T-helper 1 cell treated with Interleukin-12 subunit alpha and Interleukin-12 subunit beta and Interleukin-4 antibody, amounts not matched to agents 30 ng/mL and 1 ng/mL, for 36 hours (primary cell): ENCODE measurements around the gene MYLK. TPM values are rescaled to one million over a fixed set of nuclear protein-coding genes. Genes with fewer than 3 reads are reported as not detected.

Experiments
- intact Hi-C: fragments of 100-400 bp; cut with micrococcal nuclease; formaldehyde crosslinking; loops from one replicate; pipeline ENCODE4 v1.15.1; 2024
- total RNA-seq: library from RNA; stranded (reverse); gene quantifications from 2 replicates; pipeline ENCODE4 v1.2.3, GENCODE V29; 2022

Gene MYLK
- total RNA-seq, 1 donor from 2014 or later = 0.25 TPM

DNA sequence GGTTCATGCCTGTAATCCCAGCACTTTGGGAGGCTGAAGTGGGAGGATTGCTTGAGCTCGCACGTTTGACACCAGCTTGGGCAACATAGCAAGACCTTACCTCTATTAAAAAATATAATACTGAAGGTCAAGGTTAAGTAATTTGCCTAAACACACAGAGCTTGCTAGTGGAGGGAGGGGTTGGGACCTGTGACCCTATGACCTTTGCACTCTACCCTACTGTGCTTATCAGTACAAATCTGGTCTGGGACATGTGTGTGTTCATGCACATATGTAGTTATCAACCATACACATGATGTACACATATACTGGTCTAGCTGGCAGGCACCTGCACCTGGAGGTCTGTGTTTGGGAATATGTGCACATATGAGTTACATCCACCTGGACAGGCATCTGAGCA lies 181.4 kb downstream of the MYLK start:
- intact Hi-C loops = loop anchor here (1.0 kb wide), 1 partner anchor 60 kb away; no protein-coding TSS in a partner anchor

GRCh38 chr3:123702057-123702456 lies 182.1 kb downstream of the MYLK start:
- intact Hi-C loops = loop anchor here (1.0 kb wide), 1 partner anchor 60 kb away; no protein-coding TSS in a partner anchor

DNA sequence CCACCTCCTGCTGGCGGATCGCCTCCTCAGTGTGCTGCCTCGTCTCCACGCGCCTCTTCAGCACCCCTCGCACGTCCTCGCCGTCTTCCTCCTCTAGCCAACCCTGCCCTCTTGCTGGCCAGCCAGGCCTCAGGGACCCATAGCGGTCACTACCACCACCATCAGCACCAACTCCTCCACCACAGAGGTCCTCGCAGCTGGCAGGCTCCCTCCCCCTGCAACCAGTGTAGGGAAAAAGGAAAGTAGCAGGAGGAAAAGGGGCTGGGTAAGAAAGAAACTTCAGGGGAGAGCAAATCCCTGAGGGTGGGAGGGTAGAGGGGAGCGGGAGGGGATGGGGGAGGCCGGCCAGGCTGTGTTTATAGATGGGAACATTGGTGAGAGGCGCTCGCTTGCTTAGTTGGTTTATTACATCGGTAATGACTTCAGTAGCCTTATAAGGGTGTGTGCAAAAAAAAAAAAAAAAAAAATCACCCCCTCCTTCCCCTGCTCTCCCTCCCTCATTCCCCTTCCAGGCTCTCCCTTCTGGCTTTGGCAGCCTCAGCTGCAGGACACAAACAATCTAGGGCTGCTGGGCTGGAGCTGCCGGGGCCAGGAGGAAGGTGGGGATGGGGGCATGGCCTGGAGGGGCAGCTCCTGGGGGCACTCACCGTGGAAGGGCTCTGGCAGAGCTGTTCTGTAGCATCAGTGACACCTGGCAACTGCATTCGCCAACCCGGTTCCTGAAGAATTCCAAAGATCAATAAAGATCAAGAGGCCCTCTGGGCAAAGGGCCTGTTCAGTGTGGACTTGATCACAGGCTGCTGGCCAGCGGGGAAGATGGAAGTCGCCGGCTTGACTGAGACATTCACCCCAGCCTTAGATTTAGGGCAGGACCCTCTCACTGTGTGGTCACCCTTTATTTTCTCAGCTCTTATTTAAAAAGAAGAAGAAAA lies 183.1 kb downstream of the MYLK start:
- intact Hi-C loops = no loop called here

DNA sequence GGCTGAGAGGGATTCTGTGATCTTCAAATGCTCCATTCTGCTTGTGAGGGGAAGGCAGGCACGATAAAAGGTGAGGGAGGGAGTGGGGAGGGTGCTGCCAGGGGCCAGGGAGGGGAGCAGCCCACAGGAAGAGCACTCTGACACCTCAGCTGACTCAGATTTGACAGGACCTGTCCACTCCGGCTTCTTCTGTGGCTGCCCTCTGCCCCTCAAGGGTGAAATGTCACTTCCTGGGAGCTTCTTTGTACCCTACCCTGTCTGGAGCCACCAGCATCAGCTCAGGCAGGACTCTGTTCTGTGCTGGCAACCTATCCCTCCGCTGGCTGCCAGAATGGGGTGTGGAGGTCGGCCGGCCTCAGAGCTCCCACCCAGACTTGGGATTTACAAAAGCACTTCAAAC lies 185.3 kb downstream of the MYLK start:
- intact Hi-C loops = no loop called here

- intact Hi-C loops = no loop called here
Measured at GRCh38 chr3:123696808-123697207, 187.3 kb downstream of the MYLK start.

DNA sequence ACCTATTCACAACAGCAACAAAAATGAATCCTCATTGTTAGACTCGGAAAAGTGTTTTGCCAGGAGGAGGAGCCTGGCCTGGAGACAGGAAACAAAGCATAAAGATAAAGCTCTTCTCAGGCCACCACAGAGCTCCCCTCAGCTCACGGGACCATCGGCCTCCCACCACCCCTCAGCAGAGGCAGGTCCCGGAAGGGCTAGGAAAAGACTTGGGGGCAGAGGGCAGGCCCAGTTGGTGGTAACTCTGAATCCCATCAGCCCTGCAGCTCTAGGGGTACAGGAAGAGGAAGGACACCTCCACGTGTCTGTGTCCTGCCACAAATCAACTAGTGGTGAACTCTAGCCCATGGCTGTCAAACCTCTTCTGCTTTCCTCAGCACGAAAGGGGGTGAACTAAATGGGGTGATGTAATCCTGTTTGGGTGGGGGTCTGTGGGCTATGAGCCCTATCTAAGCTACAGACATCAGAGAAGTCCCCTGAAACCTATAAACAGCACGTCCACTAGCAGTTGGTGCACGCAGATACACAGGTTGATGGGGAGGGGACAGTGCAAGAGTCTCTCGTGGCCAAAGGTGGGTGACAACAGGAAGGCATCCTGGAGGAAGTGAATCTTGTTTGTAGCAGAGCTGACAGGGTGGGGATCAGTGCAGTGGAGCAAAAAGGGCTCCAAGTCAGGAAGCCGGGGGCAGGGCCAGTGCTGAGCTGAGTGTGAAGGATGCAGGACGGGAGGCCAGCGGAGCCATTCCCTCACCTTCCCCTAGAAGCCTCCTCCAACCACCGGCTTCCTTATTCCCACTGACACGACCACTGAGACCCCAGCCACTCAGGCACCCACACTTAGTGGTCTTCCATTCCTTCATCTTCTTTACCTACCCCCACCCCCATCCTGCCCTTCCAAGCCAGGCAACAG lies 188.1 kb downstream of the MYLK start:
- intact Hi-C loops = no loop called here

- intact Hi-C loops = no loop called here
Measured at GRCh38 chr3:123695152-123695551, 189.0 kb downstream of the MYLK start.

GRCh38 chr3:123694366-123695087 lies 189.6 kb downstream of the MYLK start:
- intact Hi-C loops = no loop called here

DNA sequence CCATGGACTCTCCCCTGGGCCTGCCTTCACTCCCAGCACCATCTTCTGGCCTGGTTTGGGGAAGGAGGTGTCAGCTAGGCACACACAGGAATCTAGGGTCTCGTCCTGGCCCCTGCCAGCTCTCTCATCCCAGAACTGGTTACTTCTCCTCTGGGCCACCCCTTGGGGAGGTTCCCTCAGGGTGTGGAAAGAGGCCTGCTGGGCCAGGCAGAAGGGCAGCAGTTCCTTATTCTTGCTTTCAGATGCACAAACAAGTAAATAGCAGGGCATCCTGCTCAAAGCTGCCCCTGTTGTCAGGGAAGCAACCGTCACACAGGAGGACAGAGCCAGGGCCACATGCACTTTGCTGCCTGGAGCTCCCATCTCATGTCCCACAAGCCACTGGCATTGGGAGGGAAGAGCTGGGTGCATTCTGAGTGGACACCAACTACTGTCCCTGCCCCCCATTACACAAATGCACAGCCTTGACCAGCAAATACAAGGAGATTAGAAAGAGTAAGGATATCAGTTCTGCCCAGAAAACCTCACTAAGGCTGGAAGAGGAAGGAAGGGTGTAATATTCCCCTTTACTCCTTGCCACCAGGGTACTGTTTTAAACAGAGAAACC lies 190.4 kb downstream of the MYLK start:
- intact Hi-C loops = no loop called here

DNA sequence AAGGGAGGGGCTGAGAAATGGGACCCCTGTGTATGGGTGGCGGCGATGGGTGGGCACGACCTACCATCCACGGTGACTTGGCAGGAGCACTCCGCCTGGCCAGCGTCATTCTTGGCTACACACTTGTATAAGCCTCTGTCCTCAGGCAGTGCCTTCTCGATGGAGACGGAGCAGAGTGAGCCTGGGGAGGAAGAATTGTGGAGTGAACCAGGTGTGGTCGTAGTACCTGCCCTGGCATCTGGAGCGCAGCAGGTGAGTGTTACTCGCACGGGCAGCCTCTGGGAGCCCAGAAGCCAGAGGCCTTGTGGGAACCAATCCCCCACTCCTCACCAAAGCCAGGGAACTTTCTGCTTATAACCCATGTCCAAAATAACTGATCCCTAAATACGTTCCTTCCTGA lies 191.5 kb downstream of the MYLK start:
- intact Hi-C loops = no loop called here

- intact Hi-C loops = no loop called here
Measured at GRCh38 chr3:123692041-123692440, 192.1 kb downstream of the MYLK start.

DNA sequence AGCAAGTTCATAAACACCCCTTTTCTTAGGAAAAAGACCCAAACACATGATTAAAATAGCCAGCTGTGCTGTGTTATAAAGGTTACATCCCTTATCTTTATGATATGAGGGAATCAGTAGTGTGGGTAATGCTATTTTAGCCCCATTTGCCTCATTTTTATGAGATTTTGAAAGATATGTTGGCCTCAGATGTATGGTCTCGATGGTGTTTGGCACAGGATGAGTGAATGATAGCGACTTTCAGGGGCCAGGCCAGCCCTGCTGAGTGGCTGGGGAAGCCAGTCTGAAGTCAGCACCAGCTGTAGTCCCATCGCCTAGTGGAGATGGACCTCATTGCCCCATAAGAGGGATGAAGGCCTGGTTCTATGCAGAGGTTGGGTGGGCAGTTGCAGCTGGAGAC lies 194.3 kb downstream of the MYLK start:
- intact Hi-C loops = no loop called here

GRCh38 chr3:123688241-123688747 lies 195.8 kb downstream of the MYLK start:
- intact Hi-C loops = no loop called here

DNA sequence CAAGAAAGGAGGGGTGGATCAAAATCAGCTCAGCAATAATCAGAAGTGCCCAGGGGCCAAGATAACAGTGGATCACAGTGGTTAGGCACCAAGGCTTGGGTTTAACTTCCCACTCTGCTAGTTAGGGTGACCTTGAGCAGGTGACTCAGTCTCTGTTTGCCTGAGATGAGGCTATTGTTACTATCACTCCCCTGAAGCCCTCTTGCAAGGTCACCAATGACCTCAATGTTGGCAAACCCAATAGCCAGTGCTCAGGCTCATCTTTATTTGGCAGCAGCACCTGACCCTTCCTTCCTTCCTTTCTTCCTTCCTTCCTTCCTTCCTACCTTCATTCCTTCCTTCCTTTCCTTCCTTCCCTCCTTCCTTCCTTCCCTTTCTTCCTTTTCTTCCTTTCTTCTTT lies 196.8 kb downstream of the MYLK start:
- intact Hi-C loops = no loop called here

DNA sequence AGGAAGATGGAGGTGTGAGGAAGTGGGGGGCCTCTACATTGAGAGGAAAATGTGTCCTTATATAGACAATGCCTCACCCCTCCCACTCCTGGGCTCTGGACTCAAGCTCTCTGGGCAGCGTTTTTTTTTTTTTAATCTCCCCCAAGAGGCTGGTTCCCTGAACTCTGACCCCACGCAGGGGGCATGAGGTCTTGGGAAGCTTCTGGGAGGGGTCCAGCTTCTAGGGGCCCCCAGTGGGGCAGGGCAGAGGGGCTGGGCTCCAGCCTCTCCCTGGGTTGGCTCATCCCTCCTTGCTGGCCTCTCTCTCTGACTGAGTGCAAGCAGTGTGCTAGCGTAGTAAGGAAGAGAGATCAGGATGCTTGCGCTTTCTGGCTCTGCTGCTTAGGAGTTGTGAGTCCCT lies 197.9 kb downstream of the MYLK start:
- intact Hi-C loops = no loop called here

DNA sequence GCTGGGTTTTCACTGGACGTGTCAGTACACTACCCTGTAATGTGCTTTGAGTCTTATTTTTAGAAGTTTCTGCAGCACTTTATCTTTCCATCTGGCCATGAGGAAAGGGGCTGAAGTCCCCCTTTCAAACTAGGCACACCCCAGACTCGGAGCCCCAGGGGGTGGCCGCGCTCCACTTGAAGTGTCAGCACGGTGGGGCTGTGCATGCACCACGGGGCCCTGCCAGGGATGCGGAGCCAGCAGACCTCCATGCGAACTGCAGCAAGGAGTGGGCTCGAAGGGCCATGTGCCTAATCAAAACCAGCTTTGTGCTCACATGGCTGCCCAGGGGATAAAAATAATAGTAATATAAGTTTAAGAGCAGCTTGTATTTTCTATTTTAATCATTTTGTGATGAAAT lies 198.4 kb downstream of the MYLK start:
- intact Hi-C loops = no loop called here

GRCh38 chr3:123684636-123685035 lies 199.5 kb downstream of the MYLK start:
- intact Hi-C loops = no loop called here

GRCh38 chr3:123684209-123684608 lies 199.9 kb downstream of the MYLK start:
- intact Hi-C loops = no loop called here

DNA sequence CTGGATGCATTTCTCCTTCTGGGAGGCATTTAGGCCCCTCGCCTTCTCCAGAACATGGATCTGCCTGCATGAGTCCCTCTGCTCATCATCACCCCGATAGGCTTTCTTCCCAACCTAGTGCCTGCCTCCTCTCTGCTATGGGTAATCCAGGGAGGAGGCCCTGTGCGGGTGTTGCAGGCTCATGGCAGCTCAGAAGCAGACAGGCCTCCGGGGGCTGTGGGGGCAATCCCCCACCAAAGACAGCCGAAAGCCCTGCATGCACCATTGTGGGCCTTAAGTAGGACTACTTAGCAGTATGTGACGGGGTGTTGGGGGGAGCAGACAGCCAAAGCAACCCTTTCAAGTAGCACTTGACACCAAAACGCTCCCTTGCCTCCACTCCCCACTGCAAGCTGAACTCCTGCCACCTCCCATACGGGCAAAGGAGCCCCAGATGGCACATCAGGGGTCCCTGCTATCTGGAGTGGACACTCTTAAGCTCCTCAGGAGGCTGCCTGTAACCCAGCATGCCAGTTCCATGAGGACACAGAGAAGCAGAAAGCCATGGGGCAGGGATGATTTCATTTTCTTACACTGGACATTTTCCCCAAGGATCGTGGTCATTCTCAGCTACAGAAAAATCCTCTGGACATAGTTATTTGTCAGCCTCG lies 200.5 kb downstream of the MYLK start:
- intact Hi-C loops = no loop called here

DNA sequence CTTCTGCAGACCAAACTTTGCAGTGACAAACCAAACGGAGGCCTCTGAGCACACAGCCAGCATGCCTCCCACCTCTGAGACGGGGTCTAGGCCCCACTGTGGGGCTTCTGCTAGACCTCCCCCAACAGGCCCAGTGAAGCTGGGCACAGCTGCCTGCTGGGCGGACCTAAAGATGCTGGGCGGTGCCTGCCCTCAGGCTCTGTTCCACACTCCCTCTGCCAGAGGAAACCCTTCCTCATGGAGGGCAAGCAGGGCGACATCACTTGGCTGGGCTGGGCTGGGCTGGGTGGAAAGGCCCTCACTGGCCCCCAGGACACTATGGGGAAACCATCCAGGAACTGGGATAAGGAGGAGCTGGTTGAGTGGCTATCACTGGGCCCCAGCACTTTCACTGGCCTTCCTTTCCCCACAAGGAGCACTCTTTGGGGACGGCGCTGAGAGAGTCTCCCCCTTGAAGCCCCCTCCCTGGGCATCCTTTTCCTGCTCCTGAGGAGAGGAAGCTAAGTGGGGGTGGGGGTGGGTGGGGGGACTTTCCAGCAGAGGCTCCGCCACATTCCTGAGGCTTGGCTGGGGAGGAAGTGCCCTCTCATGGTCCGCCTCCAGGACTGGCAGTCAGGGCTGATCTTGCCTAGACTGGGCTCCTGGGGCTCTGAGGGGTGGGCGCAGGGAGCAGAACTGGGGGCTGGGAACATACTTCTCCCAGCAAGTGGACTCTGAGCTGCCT lies 201.2 kb downstream of the MYLK start:
- intact Hi-C loops = no loop called here
